Measurements from ENCODE around the gene PEX3.

DNA sequence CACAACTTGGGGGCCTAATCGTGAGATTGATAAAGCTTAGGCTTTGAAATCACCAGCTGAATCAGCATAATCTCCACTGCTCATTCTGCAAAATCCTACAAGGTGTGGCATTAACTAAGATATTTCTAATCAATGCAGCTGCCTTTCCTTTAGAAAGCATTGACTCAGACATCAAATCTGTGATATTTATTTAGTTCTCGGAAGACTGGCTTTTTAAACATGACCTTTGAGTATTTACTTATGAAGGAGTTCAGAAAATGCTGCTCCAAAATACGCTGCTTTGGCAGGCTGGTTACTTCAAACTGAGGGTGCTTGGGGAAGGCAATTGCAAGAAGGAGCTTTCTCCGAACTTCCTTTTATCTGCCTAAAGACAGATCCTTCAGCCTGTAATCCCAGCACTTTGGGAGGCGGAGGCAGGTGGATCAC lies 84.6 kb downstream of the PEX3 start:
- TF ChIP-seq CREB1 (CRISPR knock-in tag; IDR thresholded peaks at IDR 0.05; ENCODE audit: low read depth) (no peak), POLR2AphosphoS5 (IDR thresholded peaks at IDR 0.05; ENCODE audit: low read depth) (no peak), EZH2phosphoT487 (IDR thresholded peaks at IDR 0.05; ENCODE audit: unreplicated experiment) (no peak), EZH2 (IDR thresholded peaks at IDR 0.05; ENCODE audit: low read depth, unreplicated experiment) (no peak), ZNF331 (CRISPR knock-in tag; IDR thresholded peaks at IDR 0.05; ENCODE audit: low read depth) (no peak)
- TF ChIP-seq, protein P1, sequence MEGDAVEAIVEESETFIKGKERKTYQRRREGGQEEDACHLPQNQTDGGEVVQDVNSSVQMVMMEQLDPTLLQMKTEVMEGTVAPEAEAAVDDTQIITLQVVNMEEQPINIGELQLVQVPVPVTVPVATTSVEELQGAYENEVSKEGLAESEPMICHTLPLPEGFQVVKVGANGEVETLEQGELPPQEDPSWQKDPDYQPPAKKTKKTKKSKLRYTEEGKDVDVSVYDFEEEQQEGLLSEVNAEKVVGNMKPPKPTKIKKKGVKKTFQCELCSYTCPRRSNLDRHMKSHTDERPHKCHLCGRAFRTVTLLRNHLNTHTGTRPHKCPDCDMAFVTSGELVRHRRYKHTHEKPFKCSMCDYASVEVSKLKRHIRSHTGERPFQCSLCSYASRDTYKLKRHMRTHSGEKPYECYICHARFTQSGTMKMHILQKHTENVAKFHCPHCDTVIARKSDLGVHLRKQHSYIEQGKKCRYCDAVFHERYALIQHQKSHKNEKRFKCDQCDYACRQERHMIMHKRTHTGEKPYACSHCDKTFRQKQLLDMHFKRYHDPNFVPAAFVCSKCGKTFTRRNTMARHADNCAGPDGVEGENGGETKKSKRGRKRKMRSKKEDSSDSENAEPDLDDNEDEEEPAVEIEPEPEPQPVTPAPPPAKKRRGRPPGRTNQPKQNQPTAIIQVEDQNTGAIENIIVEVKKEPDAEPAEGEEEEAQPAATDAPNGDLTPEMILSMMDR (conservative IDR thresholded peaks at IDR 0.05; ENCODE audit: low read depth in 2 of 2) = no peak
- TF ChIP-seq, protein P2, sequence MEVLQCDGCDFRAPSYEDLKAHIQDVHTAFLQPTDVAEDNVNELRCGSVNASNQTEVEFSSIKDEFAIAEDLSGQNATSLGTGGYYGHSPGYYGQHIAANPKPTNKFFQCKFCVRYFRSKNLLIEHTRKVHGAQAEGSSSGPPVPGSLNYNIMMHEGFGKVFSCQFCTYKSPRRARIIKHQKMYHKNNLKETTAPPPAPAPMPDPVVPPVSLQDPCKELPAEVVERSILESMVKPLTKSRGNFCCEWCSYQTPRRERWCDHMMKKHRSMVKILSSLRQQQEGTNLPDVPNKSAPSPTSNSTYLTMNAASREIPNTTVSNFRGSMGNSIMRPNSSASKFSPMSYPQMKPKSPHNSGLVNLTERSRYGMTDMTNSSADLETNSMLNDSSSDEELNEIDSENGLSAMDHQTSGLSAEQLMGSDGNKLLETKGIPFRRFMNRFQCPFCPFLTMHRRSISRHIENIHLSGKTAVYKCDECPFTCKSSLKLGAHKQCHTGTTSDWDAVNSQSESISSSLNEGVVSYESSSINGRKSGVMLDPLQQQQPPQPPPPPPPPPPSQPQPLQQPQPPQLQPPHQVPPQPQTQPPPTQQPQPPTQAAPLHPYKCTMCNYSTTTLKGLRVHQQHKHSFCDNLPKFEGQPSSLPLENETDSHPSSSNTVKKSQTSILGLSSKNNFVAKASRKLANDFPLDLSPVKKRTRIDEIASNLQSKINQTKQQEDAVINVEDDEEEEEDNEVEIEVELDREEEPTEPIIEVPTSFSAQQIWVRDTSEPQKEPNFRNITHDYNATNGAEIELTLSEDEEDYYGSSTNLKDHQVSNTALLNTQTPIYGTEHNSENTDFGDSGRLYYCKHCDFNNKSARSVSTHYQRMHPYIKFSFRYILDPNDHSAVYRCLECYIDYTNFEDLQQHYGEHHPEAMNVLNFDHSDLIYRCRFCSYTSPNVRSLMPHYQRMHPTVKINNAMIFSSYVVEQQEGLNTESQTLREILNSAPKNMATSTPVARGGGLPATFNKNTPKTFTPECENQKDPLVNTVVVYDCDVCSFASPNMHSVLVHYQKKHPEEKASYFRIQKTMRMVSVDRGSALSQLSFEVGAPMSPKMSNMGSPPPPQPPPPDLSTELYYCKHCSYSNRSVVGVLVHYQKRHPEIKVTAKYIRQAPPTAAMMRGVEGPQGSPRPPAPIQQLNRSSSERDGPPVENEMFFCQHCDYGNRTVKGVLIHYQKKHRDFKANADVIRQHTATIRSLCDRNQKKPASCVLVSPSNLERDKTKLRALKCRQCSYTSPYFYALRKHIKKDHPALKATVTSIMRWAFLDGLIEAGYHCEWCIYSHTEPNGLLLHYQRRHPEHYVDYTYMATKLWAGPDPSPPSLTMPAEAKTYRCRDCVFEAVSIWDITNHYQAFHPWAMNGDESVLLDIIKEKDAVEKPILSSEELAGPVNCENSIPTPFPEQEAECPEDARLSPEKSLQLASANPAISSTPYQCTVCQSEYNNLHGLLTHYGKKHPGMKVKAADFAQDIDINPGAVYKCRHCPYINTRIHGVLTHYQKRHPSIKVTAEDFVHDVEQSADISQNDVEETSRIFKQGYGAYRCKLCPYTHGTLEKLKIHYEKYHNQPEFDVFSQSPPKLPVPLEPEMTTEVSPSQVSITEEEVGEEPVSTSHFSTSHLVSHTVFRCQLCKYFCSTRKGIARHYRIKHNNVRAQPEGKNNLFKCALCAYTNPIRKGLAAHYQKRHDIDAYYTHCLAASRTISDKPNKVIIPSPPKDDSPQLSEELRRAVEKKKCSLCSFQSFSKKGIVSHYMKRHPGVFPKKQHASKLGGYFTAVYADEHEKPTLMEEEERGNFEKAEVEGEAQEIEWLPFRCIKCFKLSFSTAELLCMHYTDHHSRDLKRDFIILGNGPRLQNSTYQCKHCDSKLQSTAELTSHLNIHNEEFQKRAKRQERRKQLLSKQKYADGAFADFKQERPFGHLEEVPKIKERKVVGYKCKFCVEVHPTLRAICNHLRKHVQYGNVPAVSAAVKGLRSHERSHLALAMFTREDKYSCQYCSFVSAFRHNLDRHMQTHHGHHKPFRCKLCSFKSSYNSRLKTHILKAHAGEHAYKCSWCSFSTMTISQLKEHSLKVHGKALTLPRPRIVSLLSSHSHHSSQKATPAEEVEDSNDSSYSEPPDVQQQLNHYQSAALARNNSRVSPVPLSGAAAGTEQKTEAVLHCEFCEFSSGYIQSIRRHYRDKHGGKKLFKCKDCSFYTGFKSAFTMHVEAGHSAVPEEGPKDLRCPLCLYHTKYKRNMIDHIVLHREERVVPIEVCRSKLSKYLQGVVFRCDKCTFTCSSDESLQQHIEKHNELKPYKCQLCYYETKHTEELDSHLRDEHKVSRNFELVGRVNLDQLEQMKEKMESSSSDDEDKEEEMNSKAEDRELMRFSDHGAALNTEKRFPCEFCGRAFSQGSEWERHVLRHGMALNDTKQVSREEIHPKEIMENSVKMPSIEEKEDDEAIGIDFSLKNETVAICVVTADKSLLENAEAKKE (CRISPR knock-in tag; IDR thresholded peaks at IDR 0.05) = no peak
- TF ChIP-seq, protein P3, sequence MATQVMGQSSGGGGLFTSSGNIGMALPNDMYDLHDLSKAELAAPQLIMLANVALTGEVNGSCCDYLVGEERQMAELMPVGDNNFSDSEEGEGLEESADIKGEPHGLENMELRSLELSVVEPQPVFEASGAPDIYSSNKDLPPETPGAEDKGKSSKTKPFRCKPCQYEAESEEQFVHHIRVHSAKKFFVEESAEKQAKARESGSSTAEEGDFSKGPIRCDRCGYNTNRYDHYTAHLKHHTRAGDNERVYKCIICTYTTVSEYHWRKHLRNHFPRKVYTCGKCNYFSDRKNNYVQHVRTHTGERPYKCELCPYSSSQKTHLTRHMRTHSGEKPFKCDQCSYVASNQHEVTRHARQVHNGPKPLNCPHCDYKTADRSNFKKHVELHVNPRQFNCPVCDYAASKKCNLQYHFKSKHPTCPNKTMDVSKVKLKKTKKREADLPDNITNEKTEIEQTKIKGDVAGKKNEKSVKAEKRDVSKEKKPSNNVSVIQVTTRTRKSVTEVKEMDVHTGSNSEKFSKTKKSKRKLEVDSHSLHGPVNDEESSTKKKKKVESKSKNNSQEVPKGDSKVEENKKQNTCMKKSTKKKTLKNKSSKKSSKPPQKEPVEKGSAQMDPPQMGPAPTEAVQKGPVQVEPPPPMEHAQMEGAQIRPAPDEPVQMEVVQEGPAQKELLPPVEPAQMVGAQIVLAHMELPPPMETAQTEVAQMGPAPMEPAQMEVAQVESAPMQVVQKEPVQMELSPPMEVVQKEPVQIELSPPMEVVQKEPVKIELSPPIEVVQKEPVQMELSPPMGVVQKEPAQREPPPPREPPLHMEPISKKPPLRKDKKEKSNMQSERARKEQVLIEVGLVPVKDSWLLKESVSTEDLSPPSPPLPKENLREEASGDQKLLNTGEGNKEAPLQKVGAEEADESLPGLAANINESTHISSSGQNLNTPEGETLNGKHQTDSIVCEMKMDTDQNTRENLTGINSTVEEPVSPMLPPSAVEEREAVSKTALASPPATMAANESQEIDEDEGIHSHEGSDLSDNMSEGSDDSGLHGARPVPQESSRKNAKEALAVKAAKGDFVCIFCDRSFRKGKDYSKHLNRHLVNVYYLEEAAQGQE (IDR thresholded peaks at IDR 0.05; ENCODE audit: unreplicated experiment) = no peak
